K562 (cell line): ENCODE data around the gene RBM5. TPM values are rescaled to one million over a fixed set of nuclear protein-coding genes. Genes with fewer than 3 reads are reported as not detected.

Experiments
- ATAC-seq: fragments of 200-7000 bp; cut with Tn5 transposase; 3 replicates; pipeline ENCODE4 v1.9.1; 2020; ENCODE audit warnings: moderate library complexity
- BruUV-seq: library from RNA; stranded (reverse); fragments of 400-500 nt; replicated peaks from 2 replicates; lab custom pipeline; 2021; lab: Mats Ljungman, UMichigan
- CTCF ChIA-PET: fragments of 300-600 bp; formaldehyde crosslinking; extraction: SDS; loops from one replicate; lab custom pipeline; 2021; ENCODE audit warnings: low intra/inter-chr PET ratio; lab: Yijun Ruan, JAX
- POLR2A ChIA-PET: fragments of 300-600, 350-650 bp; sonication (Branson Sonifier 250); formaldehyde crosslinking; extraction: SDS; loops from one replicate; lab custom pipeline; 2021; ENCODE audit warnings: antibody characterized with exemption, inconsistent platforms; lab: Yijun Ruan, JAX
- DNase-seq, 4 experiments: peaks; one replicate each; pipeline versions ENCODE4 v3.0.0 to v3.0.0-alpha.2; 2011 to 2018; ENCODE audit warnings: low spot score in 3 of 4, mixed read lengths in 3 of 4; ENCODE audit errors: extremely low read depth in 1 of 4
- FAIRE-seq: peaks from 2 replicates; lab custom pipeline; 2011; peaks lifted over from hg19 to GRCh38; lab: Jason Lieb, UNC
- H2AFZ ChIP-seq: 2 replicates; pipeline ENCODE4 v1.6.0; 2011; ENCODE audit warnings: low read depth, low read length, control low read depth, inconsistent platforms
- H3K27ac ChIP-seq: fragments of 200-600 bp; 3 replicates; pipeline ENCODE4 v1.8.0; 2011; ENCODE audit warnings: low read depth, mild to moderate bottlenecking, control low read depth, inconsistent platforms, low read length, moderate library complexity, mixed read lengths; ENCODE audit errors: extremely low read depth
- H3K27me3 ChIP-seq, 2 experiments: fragments of 300-600 bp in 1 of 2; 2 replicates in 1 of 2; 3 replicates in 1 of 2; pipeline versions ENCODE4 v1.6.0 to v1.8.0; 2011; ENCODE audit warnings: inconsistent platforms in 2 of 2, low read length in 2 of 2, mild to moderate bottlenecking in 1 of 2, mixed read lengths in 1 of 2, moderate library complexity in 1 of 2; ENCODE audit not compliant: control insufficient read depth in 2 of 2, insufficient read depth in 2 of 2
- H3K36me3 ChIP-seq: fragments of 300-600 bp; 3 replicates; pipeline ENCODE4 v1.8.0; 2011; ENCODE audit warnings: mild to moderate bottlenecking, low read length, inconsistent platforms; ENCODE audit not compliant: control insufficient read depth, insufficient read depth
- H3K4me1 ChIP-seq, 2 experiments: fragments of 200-600 bp in 1 of 2; replicated peaks in 1 of 2; 2 replicates in 1 of 2; 3 replicates in 1 of 2; pipeline versions ENCODE4 v1.5.1 to v1.8.0; 2011; ENCODE audit warnings: inconsistent platforms in 2 of 2, low read length in 2 of 2, mild to moderate bottlenecking in 1 of 2, mixed read lengths in 1 of 2, moderate library complexity in 1 of 2; ENCODE audit not compliant: control insufficient read depth in 2 of 2, insufficient read depth in 2 of 2
- H3K4me2 ChIP-seq: 2 replicates; pipeline ENCODE4 v1.6.1; 2011; ENCODE audit warnings: low read length, control low read depth, inconsistent platforms, mixed read lengths; ENCODE audit not compliant: insufficient read depth
- H3K4me3 ChIP-seq: fragments of 200-600 bp; sonication (generic), shearing (Covaris generic); 2 replicates; pipeline ENCODE4 v1.5.1; 2016; ENCODE audit warnings: control low read depth, inconsistent platforms
- H3K79me2 ChIP-seq: fragments of 200-600 bp; 3 replicates; pipeline ENCODE4 v1.8.0; 2011; ENCODE audit warnings: low read length, inconsistent platforms; ENCODE audit not compliant: control insufficient read depth, insufficient read depth
- H3K9ac ChIP-seq, 2 experiments: 2 replicates each; pipeline versions ENCODE4 v1.6.0 to v1.6.1; 2011; ENCODE audit warnings: low read depth in 2 of 2, low read length in 2 of 2, control low read depth in 1 of 2, inconsistent platforms in 1 of 2, mild to moderate bottlenecking in 1 of 2, mixed read lengths in 1 of 2; ENCODE audit not compliant: insufficient read depth in 1 of 2
- H3K9me1 ChIP-seq: one replicate; pipeline ENCODE4 v1.6.0; 2011; ENCODE audit warnings: inconsistent platforms, mild to moderate bottlenecking, low read length, moderate library complexity; ENCODE audit not compliant: control insufficient read depth, insufficient read depth
- H3K9me3 ChIP-seq: replicated peaks from 2 replicates; pipeline ENCODE4 v1.5.1; 2011; ENCODE audit warnings: low read depth, low read length, inconsistent platforms; ENCODE audit not compliant: control insufficient read depth, insufficient read depth
- H4K20me1 ChIP-seq: replicated peaks from 2 replicates; pipeline ENCODE4 v1.6.1; 2011; ENCODE audit warnings: low read length, inconsistent platforms, mixed read lengths; ENCODE audit not compliant: control insufficient read depth, insufficient read depth
- CBX2 ChIP-seq: fragments of 200-600 bp; sonication (generic); IDR thresholded peaks from one replicate; pipeline ENCODE4 v1.6.1; 2012; ENCODE audit warnings: mild to moderate bottlenecking, low read length, inconsistent platforms; ENCODE audit not compliant: insufficient read depth, poor library complexity, severe bottlenecking
- ZNF512 ChIP-seq: IDR thresholded peaks from 2 replicates; pipeline ENCODE4 v1.6.1; 2016; ENCODE audit warnings: missing genetic modification characterization, missing compliant biosample characterization
- WGBS: fragments of 100-300 bp; shearing (Covaris generic); methylation state at CpG from one replicate; pipeline ENCODE4 v1.1.6; 2016; ENCODE audit warnings: low coverage, mixed read lengths; ENCODE audit not compliant: insufficient coverage; ENCODE audit errors: missing lambda C conversion rate; 5-methylcytosine and 5-hydroxymethylcytosine counted together
- in situ Hi-C: fragments of 300-500 bp; cut with MboI; formaldehyde crosslinking; loops from 4 replicates; pipeline ENCODE4 v1.15.0; 2018; ENCODE audit warnings: inconsistent platforms, mixed read lengths
- intact Hi-C: fragments of 100-400 bp; cut with micrococcal nuclease; formaldehyde crosslinking; loops from 2 replicates; pipeline ENCODE4 v1.14.2; 2022
- polyA plus RNA-seq, 8 experiments: library from polyadenylated mRNA; depleted of rRNA in 4 of 8; stranded (reverse) in 5 of 8; unstranded in 3 of 8; fragments of >200 nt; fragmentation: Nextera tagmentation in 2 of 8; fragmentation: Illumina TruSeq in 1 of 8; extraction: Ambion mirVana in 2 of 8; extraction: Trizol in 1 of 8; gene quantifications; 2 replicates each; pipeline versions ENCODE4 v1.2.1 to v1.2.3, GENCODE V29; 2011 to 2014; ENCODE audit warnings: inconsistent platforms in 1 of 8, missing spikeins in 1 of 8
- total RNA-seq, 7 experiments: library from RNA; depleted of rRNA in 6 of 7; stranded (reverse); fragments of >200 nt in 6 of 7; fragmentation: Illumina TruSeq in 2 of 7; extraction: Trizol in 2 of 7; gene quantifications; 2 replicates each; pipeline versions ENCODE4 v1.2.1 to v1.2.3, GENCODE V29; 2011 to 2021; ENCODE audit warnings: low replicate concordance in 1 of 7

Gene RBM5
- total and polyA plus RNA-seq, 9 of the 15 experiments (the other 6 are each of a cell fraction or from before 2014, with no cell fraction given), result 24.5 to 153 (median 81.6) TPM

GRCh38 chr3:50153782-50154475 lies 65.2 kb downstream of the RBM5 start:
- H3K4me1 ChIP-seq, result peaks cover 0 to 42% of the 10 kb centered on the region in 2 experiments; a peak in 3 of 5 replicates
- no peak for ATAC-seq
- H2AFZ ChIP-seq, result no peak overlapping the region
- H3K9ac ChIP-seq, result peak overlapping the region in 1 of 2 experiments; percentile 64; a peak in 1 of 4 replicates
- no peaks in the 10 kb centered on the region for H3K9me3 ChIP-seq
- no TSS peak for BruUV-seq
- in situ Hi-C loops (no loop called here), intact Hi-C loops (loop anchor here (1.0 to 2.0 kb wide), 2 partner anchors 33 to 35 kb away; no protein-coding TSS in a partner anchor)
- ChIA-PET CTCF (no interaction called here), POLR2A (interaction anchor here (0.5 to 0.8 kb wide), 2 partner anchors 17 to 24 kb away, joined by 3 read pairs; no protein-coding TSS in a partner anchor)
- no peak for FAIRE-seq
- no peak for DNase-seq
- peak overlapping the region; percentile 38; the same call in 1 of the 2 replicates for H3K4me2 ChIP-seq
- WGBS, result 21% methylated on average over 9 of the region's 9 CpGs
- no peaks in the 10 kb centered on the region for H3K9me1 ChIP-seq
- no peaks in the 10 kb centered on the region; the same call in 2 of the 3 replicates for H3K79me2 ChIP-seq
- no peaks in the 10 kb centered on the region for H4K20me1 ChIP-seq
- H3K4me3 ChIP-seq, result no peak overlapping the region
- no peaks in the 10 kb centered on the region for H3K27me3 ChIP-seq
- no peak overlapping the region for H3K27ac ChIP-seq
- no peaks in the 10 kb centered on the region for H3K36me3 ChIP-seq
- peak; percentile 90 for TF ChIP-seq ZNF512
- no peak for TF ChIP-seq CBX2
- TF ChIP-seq, all 486 proteins: peak for 1
